Peyer's patch (tissue), 4 donors: ENCODE data around the gene TXLNG. TPM values are rescaled to one million over a fixed set of nuclear protein-coding genes. Genes with fewer than 3 reads are reported as not detected.

Experiments
- DNase-seq, 3 donors: peaks; one replicate each; pipeline ENCODE4 v3.0.0-alpha.2; 2017 to 2019
- H3K27ac ChIP-seq, 4 donors: fragments of 200-600 bp; sonication (generic); one replicate each; pipeline ENCODE4 v1.5.1; 2016 to 2019
- H3K27me3 ChIP-seq, 2 donors: fragments of 200-600 bp; sonication (generic); one replicate each; pipeline ENCODE4 v1.5.1; 2019
- H3K36me3 ChIP-seq, 3 donors: fragments of 200-600 bp; sonication (generic); one replicate each; pipeline ENCODE4 v1.5.1; 2016 to 2019
- H3K4me1 ChIP-seq, 4 donors: fragments of 200-600 bp; sonication (generic); one replicate each; pipeline ENCODE4 v1.5.1; 2016 to 2019
- H3K4me3 ChIP-seq, 4 donors: fragments of 200-600 bp; sonication (generic); 1 replicate in 3 of 4; 2 replicates in 1 of 4; pipeline ENCODE4 v1.5.1; 2016 to 2019; ENCODE audit warnings: mild to moderate bottlenecking in 1 of 4
- H3K9me3 ChIP-seq, 4 donors: fragments of 200-600 bp; sonication (generic); one replicate each; pipeline ENCODE4 v1.5.1; 2016 to 2019; ENCODE audit warnings: mild to moderate bottlenecking in 1 of 4
- CTCF ChIP-seq, 6 experiments: fragments of 450-650 bp in 4 of 6; fragments of 200-600 bp in 2 of 6; sonication (generic) in 1 of 6; IDR thresholded peaks; one replicate each; pipeline ENCODE4 v1.5.1; 2017 to 2019; ENCODE audit warnings: antibody characterized with exemption in 6 of 6, mild to moderate bottlenecking in 3 of 6, moderate library complexity in 1 of 6
- POLR2A ChIP-seq, 2 donors: fragments of 450-650 bp; IDR thresholded peaks; one replicate each; pipeline ENCODE4 v1.5.1; 2017; ENCODE audit warnings: antibody characterized with exemption in 2 of 2, mild to moderate bottlenecking in 2 of 2, moderate library complexity in 2 of 2
- total RNA-seq, 4 donors: library from RNA; depleted of rRNA; stranded (reverse); fragments of >200 nt; gene quantifications; one replicate each; pipeline ENCODE4 v1.1.0, GENCODE V29; 2016

TXLNG gene
- total RNA-seq, 4 donors from 2014 or later, result 8.9 to 20.6 (median 14.7) TPM

DNA sequence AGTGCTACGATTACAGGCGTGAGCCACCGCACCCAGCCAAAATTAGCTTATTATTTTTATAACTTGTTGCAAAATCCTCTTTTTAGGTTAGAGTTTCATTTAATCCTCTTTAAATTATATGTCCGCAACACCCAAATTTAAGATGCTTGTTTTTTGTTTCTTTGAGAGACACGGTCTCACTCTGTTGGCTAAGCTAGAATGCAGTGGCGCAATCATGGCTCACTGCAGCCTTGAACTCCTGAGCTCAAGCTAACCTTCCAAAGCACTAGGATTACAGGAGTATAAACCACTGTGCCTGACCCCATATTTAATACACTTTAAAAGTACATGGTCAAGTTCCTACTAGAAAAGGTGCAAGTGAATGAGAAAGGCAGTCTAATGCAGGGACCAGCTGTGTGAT is 81.7 kb downstream of the TXLNG start:
- Histone ChIP-seq H3K4me3 (no peak overlapping the region), H3K4me1 (peaks cover 0 to 22% (median 2%) of the 10 kb centered on the region in 4 donors), H3K27ac (no peak overlapping the region), H3K36me3 (no peaks in the 10 kb centered on the region), H3K27me3 (no peaks in the 10 kb centered on the region), H3K9me3 (no peaks in the 10 kb centered on the region)
- DNase-seq, result no peak
- no peak for TF ChIP-seq CTCF (IDR thresholded peaks at IDR 0.05)
- no peak for TF ChIP-seq POLR2A (IDR thresholded peaks at IDR 0.05)

DNA sequence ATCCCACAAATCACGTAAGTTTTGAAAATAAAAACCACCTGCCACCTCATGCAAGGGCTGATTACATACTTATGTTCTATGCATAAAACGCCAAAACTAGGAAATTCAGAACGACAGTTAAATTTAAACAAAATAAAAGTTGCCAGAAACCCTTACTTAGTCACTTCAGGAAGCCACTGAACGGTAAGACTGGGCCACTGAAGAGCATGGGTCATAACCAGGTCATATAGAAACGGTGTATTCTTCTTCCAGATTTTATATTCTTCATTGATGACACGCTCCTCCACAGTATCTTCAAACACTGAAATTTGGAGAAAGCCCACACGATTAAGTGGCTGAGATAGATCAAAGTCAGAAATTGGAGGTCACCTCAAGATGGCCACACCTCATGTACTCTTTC is 82.7 kb downstream of the TXLNG start:
- Histone ChIP-seq H3K4me3 (peak overlapping the region; percentile 64 to 84 (median 70)), H3K36me3 (no peaks in the 10 kb centered on the region), H3K27ac (peak overlapping the region; percentile 85 to 94 (median 92)), H3K9me3 (no peaks in the 10 kb centered on the region), H3K4me1 (peaks cover 0 to 22% (median 2%) of the 10 kb centered on the region in 4 donors), H3K27me3 (no peaks in the 10 kb centered on the region)
- DNase-seq, result no peak
- TF ChIP-seq POLR2A (IDR thresholded peaks at IDR 0.05) (no peak), CTCF (IDR thresholded peaks at IDR 0.05) (no peak)

DNA sequence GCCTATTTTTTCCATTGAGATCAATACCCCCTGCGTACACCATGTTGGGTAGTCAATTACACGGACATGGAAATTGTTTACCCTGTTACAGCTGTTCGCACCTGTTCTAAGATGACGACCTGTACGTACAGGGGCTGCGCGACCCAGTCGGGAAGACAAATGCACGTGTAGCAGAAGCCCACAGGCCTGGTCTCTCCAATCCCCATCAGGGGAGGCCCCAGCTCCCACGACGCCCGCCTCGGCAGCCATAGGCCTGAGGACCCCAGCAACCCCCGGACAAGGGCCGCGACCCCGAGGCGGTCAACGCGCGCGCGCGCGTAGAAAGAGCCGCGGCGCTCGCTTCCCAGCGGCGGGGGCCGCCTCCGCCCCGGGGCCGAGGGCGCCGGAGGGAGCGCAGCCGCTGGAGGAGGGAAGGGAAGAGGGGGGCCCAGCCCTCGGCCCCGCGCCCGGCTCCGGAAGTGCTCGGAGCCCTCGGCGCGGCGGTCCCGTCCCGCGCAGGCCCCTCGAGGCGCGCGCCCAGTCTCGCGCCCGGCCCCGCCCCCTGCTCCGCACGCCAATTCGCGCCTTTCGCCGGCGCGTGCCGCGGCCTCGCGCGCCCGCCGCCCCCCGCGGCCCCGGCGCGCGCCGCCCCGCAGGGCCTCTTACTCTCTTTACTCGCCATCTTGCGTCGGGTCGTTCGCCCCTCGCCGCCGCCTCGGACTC is 83.3 kb downstream of the TXLNG start:
- H3K4me3 ChIP-seq, result peak overlapping the region; percentile 64 to 84 (median 70)
- peak in 2 of 3 donors; percentile 40 to 62 for DNase-seq

DNA sequence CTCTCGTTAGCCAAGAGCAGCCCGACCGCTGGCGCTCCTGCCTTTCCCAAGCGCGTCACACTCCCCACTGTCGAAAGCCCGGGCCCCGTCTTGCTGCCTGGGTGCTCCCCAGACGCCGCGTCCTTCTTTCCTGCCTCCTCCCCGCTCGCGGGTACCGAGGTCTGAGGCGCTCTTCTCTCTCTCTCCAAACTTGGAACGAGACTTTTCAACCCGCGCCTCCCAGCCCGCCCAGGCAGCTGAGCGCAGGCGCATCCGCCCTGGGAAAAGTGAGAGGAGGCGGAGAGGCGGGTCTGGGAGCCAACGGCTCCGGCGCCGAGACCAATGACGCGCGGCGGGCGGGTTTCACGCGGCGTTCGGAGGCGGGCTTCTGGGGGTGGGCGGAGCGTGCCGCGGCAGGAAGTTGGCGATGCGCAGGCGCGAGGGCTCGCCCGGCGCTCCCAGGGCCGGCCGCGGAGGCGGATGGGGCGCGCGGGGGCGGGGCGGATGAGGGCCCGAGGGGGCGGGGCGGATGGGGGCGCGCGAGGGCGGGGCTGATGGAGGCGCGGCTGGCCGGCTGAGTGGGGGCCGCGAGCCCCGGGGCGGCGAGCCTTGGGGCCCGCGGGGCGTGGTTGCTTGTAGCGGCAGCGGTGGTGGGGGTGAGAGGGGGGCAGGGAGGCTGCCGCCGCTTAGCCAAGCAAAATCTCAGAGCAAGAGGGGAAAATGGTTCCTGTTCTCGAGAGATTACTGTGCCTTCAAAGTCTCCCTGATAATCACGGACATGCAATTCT is 84.0 kb downstream of the TXLNG start, which contains the start of gene RBBP7:
Gene RBBP7, minus strand, starts transcription at position 268 of the 767 bp plus-strand sequence. CDS start 309 bp downstream, outside the sequence.
- peak; percentile 90 to 96 (median 92) for DNase-seq
- peaks cover 0 to 22% (median 2%) of the 10 kb centered on the region in 4 donors for H3K4me1 ChIP-seq
- H3K27ac ChIP-seq, result peak within 1 kb of the TSS; percentile 85 to 94 (median 92)
- peak within 1 kb of the TSS; percentile 64 to 84 (median 70) for H3K4me3 ChIP-seq
- no peaks in the 10 kb centered on the region for H3K27me3 ChIP-seq
- peak in 1 of 6 experiments; percentile 18 for TF ChIP-seq CTCF (IDR thresholded peaks at IDR 0.05)
- peak; percentile 60 to 81 for TF ChIP-seq POLR2A (IDR thresholded peaks at IDR 0.05)
- no peaks in the 10 kb centered on the region for H3K36me3 ChIP-seq
- H3K9me3 ChIP-seq, result no peaks in the 10 kb centered on the region

More for the DNA sequence above, 83.3 kb downstream of the TXLNG start:
- Histone ChIP-seq H3K9me3 (no peaks in the 10 kb centered on the region), H3K27ac (peak overlapping the region; percentile 85 to 94 (median 92)), H3K36me3 (no peaks in the 10 kb centered on the region), H3K4me1 (peaks cover 0 to 22% (median 2%) of the 10 kb centered on the region in 4 donors), H3K27me3 (no peaks in the 10 kb centered on the region)
- TF ChIP-seq POLR2A (IDR thresholded peaks at IDR 0.05) (no peak), CTCF (IDR thresholded peaks at IDR 0.05) (no peak)

DNA sequence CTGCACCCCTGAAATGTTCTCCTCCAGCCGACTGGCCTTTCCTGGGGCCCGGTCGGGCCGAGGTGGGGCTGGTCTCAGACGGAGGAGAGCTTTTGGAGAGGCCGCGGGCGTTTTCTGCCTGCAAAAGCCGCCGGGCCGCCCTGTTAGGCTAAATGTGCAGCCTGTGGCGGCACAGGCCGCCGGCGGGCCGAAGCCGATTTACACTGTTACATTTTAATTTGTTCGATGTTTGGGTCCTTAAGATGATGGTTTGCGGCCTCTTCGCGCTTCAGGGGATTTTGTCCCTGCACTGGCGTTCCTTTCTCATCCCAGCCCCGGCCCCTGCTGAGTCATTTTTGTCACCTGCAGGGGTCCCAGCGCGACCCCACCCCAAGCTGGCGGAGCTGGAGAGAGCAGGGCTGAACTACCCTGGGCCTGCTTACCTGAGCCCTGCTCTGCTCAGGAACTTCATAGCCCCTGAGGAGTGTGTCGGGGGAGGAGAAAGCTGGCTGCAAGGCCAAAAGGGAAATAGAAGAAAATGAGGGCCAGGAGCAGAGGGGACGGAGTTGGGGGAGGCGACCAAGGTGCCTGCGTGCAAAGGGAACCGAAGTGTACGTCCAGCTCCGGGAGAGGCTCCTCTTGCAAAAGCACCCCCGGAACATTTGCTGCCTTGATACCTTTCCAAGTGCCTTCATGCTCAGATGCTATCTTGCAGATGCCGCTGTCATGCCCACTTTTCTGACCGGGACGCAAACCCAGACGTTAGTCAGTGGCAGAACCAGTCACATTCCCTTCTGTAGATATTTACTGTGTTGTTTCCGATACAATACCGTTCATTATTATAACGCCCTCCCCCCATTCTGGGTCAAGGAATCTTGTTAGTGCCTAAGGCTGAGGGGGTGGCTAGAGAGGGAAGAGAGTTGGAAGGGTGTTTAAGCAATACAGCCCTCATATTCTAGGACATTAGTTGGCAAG is 84.9 kb downstream of the TXLNG start:
- DNase-seq, result peak in 2 of 3 donors; percentile 38 to 64
- Histone ChIP-seq H3K27ac (peak overlapping the region; percentile 81 to 90 (median 86)), H3K27me3 (no peaks in the 10 kb centered on the region), H3K4me1 (peaks cover 0 to 22% (median 2%) of the 10 kb centered on the region in 4 donors), H3K4me3 (peak overlapping the region; percentile 46 to 72 (median 66)), H3K36me3 (no peaks in the 10 kb centered on the region), H3K9me3 (no peaks in the 10 kb centered on the region)
- no peak for TF ChIP-seq CTCF (IDR thresholded peaks at IDR 0.05)
- TF ChIP-seq POLR2A (IDR thresholded peaks at IDR 0.05), result no peak
